ENCODE results near the gene PABPC1L.

DNA sequence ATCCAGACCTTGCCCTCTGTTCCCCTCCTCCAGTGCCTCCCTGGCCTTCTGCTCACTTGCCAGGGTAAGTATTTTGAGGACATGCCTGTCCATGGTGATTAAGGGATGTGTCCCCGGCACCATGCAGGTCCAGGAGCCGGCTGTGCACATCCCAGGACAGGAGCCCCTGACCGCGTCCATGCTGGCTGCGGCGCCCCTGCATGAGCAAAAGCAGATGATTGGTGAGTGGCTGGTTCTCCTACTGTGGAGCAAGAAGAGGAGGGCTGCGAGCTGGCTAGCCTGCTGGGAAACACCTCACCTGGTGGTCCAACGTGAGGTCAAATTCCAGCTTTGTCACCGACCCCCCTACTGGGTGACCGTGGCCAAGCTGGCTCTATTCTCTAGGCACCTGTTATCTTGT lies 26.6 kb downstream of the PABPC1L start:
- TF ChIP-seq POLR2AphosphoS5 (IDR thresholded peaks at IDR 0.05; ENCODE audit: borderline replicate concordance, low read depth, low read length) (no peak), EZH2 (IDR thresholded peaks at IDR 0.05) (no peak)

Measured in SK-N-MC (cell line).